ENCODE data around the gene SULT4A1. TPM values are rescaled to one million over a fixed set of nuclear protein-coding genes. Genes with fewer than 3 reads are reported as not detected.

Gene SULT4A1
- total RNA-seq, 5 donors from 2014 or later (not counting 1 experiment from before 2014, with no cell fraction given): not detected

- peaks cover 0 to 8% (median 0%) of the 10 kb centered on the region in 3 donors for H3K4me1 Mint-ChIP-seq
- H3K27ac Mint-ChIP-seq: no peak overlapping the region
- peaks cover 15 to 51% of the 10 kb centered on the region in 2 donors for H3K27me3 Mint-ChIP-seq
- Histone ChIP-seq H3K27ac (ENCODE audit: low read length) (no peak overlapping the region), H3K27me3 (replicated peaks in 1 of 2; ENCODE audit: control insufficient read depth in 2 of 2, extremely low read depth in 1 of 2, insufficient read depth in 2 of 2, low read length in 1 of 2) (peaks cover 7 to 68% of the 10 kb centered on the region in 2 experiments), H3K4me3 (ENCODE audit: control insufficient read depth in 1 of 2, extremely low read depth in 1 of 2, low read length in 1 of 2) (no peak overlapping the region), H3K36me3 (ENCODE audit: control insufficient read depth in 2 of 2, extremely low read depth in 1 of 2, insufficient read depth in 1 of 2, low read length in 1 of 2) (no peaks in the 10 kb centered on the region), H3K9me3 (no peaks in the 10 kb centered on the region), H3K4me1 (ENCODE audit: control insufficient read depth in 1 of 2, extremely low read depth in 1 of 2, insufficient read depth in 2 of 2, low read length in 2 of 2) (peaks cover 0 to 12% of the 10 kb centered on the region in 2 experiments)
- no peak for ATAC-seq (replicated peaks in 1 of 4)
- WGBS (ENCODE audit: insufficient coverage): 67% methylated on average over 3 of the region's 5 CpGs
- ChIA-PET CTCF (no interaction called here), POLR2A (no interaction called here)
- H3K9me3 Mint-ChIP-seq: no peaks in the 10 kb centered on the region
- no peak overlapping the region for H3K4me3 Mint-ChIP-seq
- no peak for DNase-seq
- H3K36me3 Mint-ChIP-seq: no peaks in the 10 kb centered on the region
Observed at GRCh38 chr22:43893266-43893665, 31.0 kb upstream of the SULT4A1 start.

GRCh38 chr22:43892183-43892894 lies 30.0 kb upstream of the SULT4A1 start:
- H3K36me3 ChIP-seq (ENCODE audit: control insufficient read depth in 2 of 2, extremely low read depth in 1 of 2, insufficient read depth in 1 of 2, low read length in 1 of 2): no peaks in the 10 kb centered on the region
- peaks cover 0 to 12% of the 10 kb centered on the region in 2 experiments for H3K4me1 ChIP-seq (ENCODE audit: control insufficient read depth in 1 of 2, extremely low read depth in 1 of 2, insufficient read depth in 2 of 2, low read length in 2 of 2)
- POLR2A ChIA-PET: no interaction called here
- no peaks in the 10 kb centered on the region for H3K9me3 Mint-ChIP-seq
- no peaks in the 10 kb centered on the region for H3K9me3 ChIP-seq
- no peak overlapping the region for H3K27ac ChIP-seq (ENCODE audit: low read length)
- DNase-seq (no peak), ATAC-seq (replicated peaks in 1 of 4) (no peak)
- no peak overlapping the region for H3K4me3 ChIP-seq (ENCODE audit: control insufficient read depth in 1 of 2, extremely low read depth in 1 of 2, low read length in 1 of 2)
- H3K27ac Mint-ChIP-seq: no peak overlapping the region
- H3K36me3 Mint-ChIP-seq: no peaks in the 10 kb centered on the region
- peaks cover 7 to 69% of the 10 kb centered on the region in 2 experiments for H3K27me3 ChIP-seq (replicated peaks in 1 of 2; ENCODE audit: control insufficient read depth in 2 of 2, extremely low read depth in 1 of 2, insufficient read depth in 2 of 2, low read length in 1 of 2)
- peaks cover 0 to 8% (median 0%) of the 10 kb centered on the region in 3 donors for H3K4me1 Mint-ChIP-seq
- no peak overlapping the region for H3K4me3 Mint-ChIP-seq
- CTCF ChIA-PET: no interaction called here
- peaks cover 20 to 58% of the 10 kb centered on the region in 2 donors for H3K27me3 Mint-ChIP-seq
- WGBS (ENCODE audit: insufficient coverage): 6% methylated on average over 5 of the region's 15 CpGs

- ChIA-PET POLR2A (no interaction called here), CTCF (no interaction called here)
- no peaks in the 10 kb centered on the region for H3K9me3 Mint-ChIP-seq
- no peaks in the 10 kb centered on the region for H3K36me3 ChIP-seq (ENCODE audit: control insufficient read depth in 2 of 2, extremely low read depth in 1 of 2, insufficient read depth in 1 of 2, low read length in 1 of 2)
- H3K4me3 Mint-ChIP-seq: no peak within 1 kb of the TSS
- H3K27ac ChIP-seq (ENCODE audit: low read length): no peak within 1 kb of the TSS
- WGBS (ENCODE audit: insufficient coverage): 5% methylated on average over 64 of the region's 72 CpGs
- ATAC-seq (replicated peaks in 1 of 4) (no peak), DNase-seq (no peak)
- H3K4me1 Mint-ChIP-seq: peaks cover 0 to 8% (median 0%) of the 10 kb centered on the region in 3 donors
- peaks cover 0 to 12% of the 10 kb centered on the region in 2 experiments for H3K4me1 ChIP-seq (ENCODE audit: control insufficient read depth in 1 of 2, extremely low read depth in 1 of 2, insufficient read depth in 2 of 2, low read length in 2 of 2)
- H3K9me3 ChIP-seq: no peaks in the 10 kb centered on the region
- H3K4me3 ChIP-seq (ENCODE audit: control insufficient read depth in 1 of 2, extremely low read depth in 1 of 2, low read length in 1 of 2): peak within 1 kb of the TSS in 1 of 2 donors; percentile 7
- H3K27ac Mint-ChIP-seq: no peak within 1 kb of the TSS
- peaks cover 7 to 76% of the 10 kb centered on the region in 2 experiments for H3K27me3 ChIP-seq (replicated peaks in 1 of 2; ENCODE audit: control insufficient read depth in 2 of 2, extremely low read depth in 1 of 2, insufficient read depth in 2 of 2, low read length in 1 of 2)
- H3K36me3 Mint-ChIP-seq: no peaks in the 10 kb centered on the region
- H3K27me3 Mint-ChIP-seq: peaks cover 27 to 63% of the 10 kb centered on the region in 2 donors
Observed at GRCh38 chr22:43891360-43892182, 29.3 kb upstream of the SULT4A1 start, which contains the start of gene PNPLA5. Gene PNPLA5, minus strand, starts transcription at chr22:43892013. Its CDS starts 133 bp downstream, at chr22:43891880.

GRCh38 chr22:43890901-43891331 lies 28.6 kb upstream of the SULT4A1 start:
- DNase-seq: no peak
- no peaks in the 10 kb centered on the region for H3K9me3 Mint-ChIP-seq
- CTCF ChIA-PET: no interaction called here
- no peaks in the 10 kb centered on the region for H3K36me3 Mint-ChIP-seq
- H3K27me3 Mint-ChIP-seq: peaks cover 29 to 62% of the 10 kb centered on the region in 2 donors
- Histone ChIP-seq H3K27me3 (replicated peaks in 1 of 2; ENCODE audit: control insufficient read depth in 2 of 2, extremely low read depth in 1 of 2, insufficient read depth in 2 of 2, low read length in 1 of 2) (peaks cover 7 to 81% of the 10 kb centered on the region in 2 experiments), H3K36me3 (ENCODE audit: control insufficient read depth in 2 of 2, extremely low read depth in 1 of 2, insufficient read depth in 1 of 2, low read length in 1 of 2) (no peaks in the 10 kb centered on the region), H3K4me3 (ENCODE audit: control insufficient read depth in 1 of 2, extremely low read depth in 1 of 2, low read length in 1 of 2) (no peak overlapping the region), H3K4me1 (ENCODE audit: control insufficient read depth in 1 of 2, extremely low read depth in 1 of 2, insufficient read depth in 2 of 2, low read length in 2 of 2) (peaks cover 0 to 12% of the 10 kb centered on the region in 2 experiments), H3K27ac (ENCODE audit: low read length) (no peak overlapping the region), H3K9me3 (no peaks in the 10 kb centered on the region)
- WGBS (ENCODE audit: insufficient coverage): 22% methylated on average over 21 of the region's 24 CpGs
- H3K27ac Mint-ChIP-seq: no peak overlapping the region
- H3K4me3 Mint-ChIP-seq: no peak overlapping the region
- POLR2A ChIA-PET: no interaction called here
- H3K4me1 Mint-ChIP-seq: peaks cover 0 to 8% (median 0%) of the 10 kb centered on the region in 3 donors
- no peak for ATAC-seq (replicated peaks in 1 of 4)

GRCh38 chr22:43889860-43890253 lies 27.5 kb upstream of the SULT4A1 start:
- Mint-ChIP-seq H3K4me1 (peaks cover 0 to 8% (median 0%) of the 10 kb centered on the region in 3 donors), H3K36me3 (no peaks in the 10 kb centered on the region), H3K27ac (no peak overlapping the region), H3K27me3 (peaks cover 32 to 70% of the 10 kb centered on the region in 2 donors), H3K9me3 (no peaks in the 10 kb centered on the region), H3K4me3 (no peak overlapping the region)
- Histone ChIP-seq H3K9me3 (no peaks in the 10 kb centered on the region), H3K4me1 (ENCODE audit: control insufficient read depth in 1 of 2, extremely low read depth in 1 of 2, insufficient read depth in 2 of 2, low read length in 2 of 2) (peaks cover 0 to 14% of the 10 kb centered on the region in 2 experiments), H3K36me3 (ENCODE audit: control insufficient read depth in 2 of 2, extremely low read depth in 1 of 2, insufficient read depth in 1 of 2, low read length in 1 of 2) (no peaks in the 10 kb centered on the region), H3K27ac (ENCODE audit: low read length) (no peak overlapping the region), H3K4me3 (ENCODE audit: control insufficient read depth in 1 of 2, extremely low read depth in 1 of 2, low read length in 1 of 2) (no peak overlapping the region), H3K27me3 (replicated peaks in 1 of 2; ENCODE audit: control insufficient read depth in 2 of 2, extremely low read depth in 1 of 2, insufficient read depth in 2 of 2, low read length in 1 of 2) (peaks cover 7 to 90% of the 10 kb centered on the region in 2 experiments)
- 66% methylated on average over 4 of the region's 4 CpGs for WGBS (ENCODE audit: insufficient coverage)
- no peak for ATAC-seq (replicated peaks in 1 of 4)
- CTCF ChIA-PET: no interaction called here
- DNase-seq: no peak
- POLR2A ChIA-PET: no interaction called here

GRCh38 chr22:43889201-43889859 lies 27.0 kb upstream of the SULT4A1 start:
- Histone ChIP-seq H3K4me3 (ENCODE audit: control insufficient read depth in 1 of 2, extremely low read depth in 1 of 2, low read length in 1 of 2) (no peak overlapping the region), H3K9me3 (no peaks in the 10 kb centered on the region), H3K36me3 (ENCODE audit: control insufficient read depth in 2 of 2, extremely low read depth in 1 of 2, insufficient read depth in 1 of 2, low read length in 1 of 2) (no peaks in the 10 kb centered on the region), H3K27me3 (replicated peaks in 1 of 2; ENCODE audit: control insufficient read depth in 2 of 2, extremely low read depth in 1 of 2, insufficient read depth in 2 of 2, low read length in 1 of 2) (peaks cover 7 to 90% of the 10 kb centered on the region in 2 experiments), H3K4me1 (ENCODE audit: control insufficient read depth in 1 of 2, extremely low read depth in 1 of 2, insufficient read depth in 2 of 2, low read length in 2 of 2) (peaks cover 0 to 19% of the 10 kb centered on the region in 2 experiments), H3K27ac (ENCODE audit: low read length) (no peak overlapping the region)
- ChIA-PET CTCF (no interaction called here), POLR2A (no interaction called here)
- Mint-ChIP-seq H3K27ac (no peak overlapping the region), H3K27me3 (peaks cover 32 to 72% of the 10 kb centered on the region in 2 donors), H3K4me3 (no peak overlapping the region), H3K4me1 (peaks cover 0 to 8% (median 0%) of the 10 kb centered on the region in 3 donors), H3K36me3 (no peaks in the 10 kb centered on the region), H3K9me3 (no peaks in the 10 kb centered on the region)
- ATAC-seq (replicated peaks in 1 of 4): no peak
- WGBS (ENCODE audit: insufficient coverage): 78% methylated on average over 6 of the region's 16 CpGs
- no peak for DNase-seq
